GM12873 (cell line): ENCODE data around the gene SLC26A6.

Experiments
- TF ChIP-seq, protein P1 (sequence below): IDR thresholded peaks from 2 replicates; pipeline ENCODE4 v1.5.1; 2012; ENCODE audit warnings: low read depth, mild to moderate bottlenecking, moderate library complexity, low read length, control low read depth; ENCODE audit not compliant: insufficient read depth; ENCODE audit errors: missing control alignments

The SLC26A6 gene

GRCh38 chr3:48680811-48681540 lies 45.7 kb upstream of the SLC26A6 start:
- TF ChIP-seq, protein P1, sequence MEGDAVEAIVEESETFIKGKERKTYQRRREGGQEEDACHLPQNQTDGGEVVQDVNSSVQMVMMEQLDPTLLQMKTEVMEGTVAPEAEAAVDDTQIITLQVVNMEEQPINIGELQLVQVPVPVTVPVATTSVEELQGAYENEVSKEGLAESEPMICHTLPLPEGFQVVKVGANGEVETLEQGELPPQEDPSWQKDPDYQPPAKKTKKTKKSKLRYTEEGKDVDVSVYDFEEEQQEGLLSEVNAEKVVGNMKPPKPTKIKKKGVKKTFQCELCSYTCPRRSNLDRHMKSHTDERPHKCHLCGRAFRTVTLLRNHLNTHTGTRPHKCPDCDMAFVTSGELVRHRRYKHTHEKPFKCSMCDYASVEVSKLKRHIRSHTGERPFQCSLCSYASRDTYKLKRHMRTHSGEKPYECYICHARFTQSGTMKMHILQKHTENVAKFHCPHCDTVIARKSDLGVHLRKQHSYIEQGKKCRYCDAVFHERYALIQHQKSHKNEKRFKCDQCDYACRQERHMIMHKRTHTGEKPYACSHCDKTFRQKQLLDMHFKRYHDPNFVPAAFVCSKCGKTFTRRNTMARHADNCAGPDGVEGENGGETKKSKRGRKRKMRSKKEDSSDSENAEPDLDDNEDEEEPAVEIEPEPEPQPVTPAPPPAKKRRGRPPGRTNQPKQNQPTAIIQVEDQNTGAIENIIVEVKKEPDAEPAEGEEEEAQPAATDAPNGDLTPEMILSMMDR, result no peak

DNA sequence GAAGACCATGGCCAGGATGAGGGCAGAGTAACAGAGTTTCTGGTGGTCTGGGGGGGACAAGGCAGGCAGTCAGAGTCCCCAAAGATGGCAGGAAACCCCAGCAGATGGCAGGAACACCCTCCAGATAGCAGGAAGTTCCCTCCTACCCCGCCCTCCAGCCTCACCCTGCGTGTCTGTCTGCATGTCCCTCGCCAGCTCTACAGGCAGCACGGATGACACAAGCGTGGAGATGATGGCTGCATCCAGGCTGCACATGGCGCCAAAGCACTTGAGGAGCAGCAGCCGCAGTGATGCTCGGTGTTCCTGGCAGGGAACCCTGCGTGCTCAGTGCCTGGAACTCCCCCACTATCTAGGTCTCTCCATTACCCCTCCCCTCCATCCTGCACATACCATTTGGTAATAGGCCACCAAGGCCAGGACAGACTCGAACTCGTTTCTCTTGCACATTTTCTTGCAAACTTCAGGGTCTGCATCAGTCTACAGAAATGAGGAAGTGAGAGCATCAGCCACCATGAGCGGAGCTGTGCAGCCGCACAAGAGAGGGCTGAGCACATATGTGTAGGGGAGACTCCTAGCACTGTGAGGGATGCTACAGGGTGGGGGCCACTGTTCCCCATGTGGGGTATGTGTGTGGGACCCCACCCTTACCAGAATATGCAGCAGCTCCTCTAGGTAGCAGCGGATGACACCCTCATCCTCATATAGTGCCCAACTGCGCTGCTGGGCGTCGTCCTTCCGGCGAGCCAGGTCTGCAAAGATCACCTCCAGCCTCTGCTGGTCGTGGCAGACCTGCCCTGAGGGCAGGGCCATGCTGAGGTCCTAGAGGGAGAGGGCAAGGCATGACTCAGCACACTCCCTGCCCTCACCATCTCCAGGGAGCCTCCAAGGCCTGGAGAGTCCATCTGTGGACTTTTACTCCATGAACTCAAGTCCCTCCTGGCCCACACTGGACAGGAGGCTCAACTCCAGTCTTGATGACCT lies 44.4 kb upstream of the SLC26A6 start:
- TF ChIP-seq, protein P1, result no peak

DNA sequence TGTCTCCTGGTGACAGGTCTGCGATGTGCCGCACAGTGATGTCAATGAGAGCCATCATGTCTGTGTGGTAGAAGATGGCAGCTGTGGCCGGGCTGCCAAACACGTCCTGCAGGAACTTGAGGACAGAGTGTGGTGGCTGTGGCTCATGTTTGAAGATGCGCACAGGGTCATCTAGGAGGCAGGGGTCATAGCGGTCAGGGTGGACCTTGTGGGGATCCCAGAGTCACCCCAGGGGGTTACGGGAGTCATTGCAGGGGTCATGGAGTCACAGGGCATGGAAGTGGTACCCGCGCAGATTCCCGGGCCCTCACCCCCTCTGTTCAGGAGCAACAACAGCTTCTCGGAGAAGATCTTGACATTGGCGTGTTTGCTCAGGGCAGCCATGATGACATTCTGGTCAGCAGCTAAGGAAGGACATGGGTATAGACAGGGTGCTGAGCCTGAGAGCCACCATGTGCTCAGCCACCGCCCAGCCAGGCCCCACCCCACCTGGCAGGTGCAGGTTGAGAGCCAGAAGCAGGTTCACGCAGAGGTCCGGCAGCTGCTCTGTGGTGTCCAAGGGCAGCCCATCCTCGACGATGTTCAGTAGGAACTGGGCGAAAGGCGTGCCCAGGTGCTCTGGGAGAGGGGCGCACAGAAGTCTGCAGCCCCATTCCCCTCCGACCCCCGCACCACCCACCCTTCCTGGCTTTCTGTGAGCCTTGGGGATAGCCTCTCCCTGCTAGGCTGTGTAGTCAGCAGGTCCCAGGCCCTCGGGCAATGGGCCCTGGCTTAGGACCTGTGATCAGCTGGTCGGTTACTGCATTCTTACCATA lies 43.5 kb upstream of the SLC26A6 start:
- TF ChIP-seq, protein P1, result no peak

DNA sequence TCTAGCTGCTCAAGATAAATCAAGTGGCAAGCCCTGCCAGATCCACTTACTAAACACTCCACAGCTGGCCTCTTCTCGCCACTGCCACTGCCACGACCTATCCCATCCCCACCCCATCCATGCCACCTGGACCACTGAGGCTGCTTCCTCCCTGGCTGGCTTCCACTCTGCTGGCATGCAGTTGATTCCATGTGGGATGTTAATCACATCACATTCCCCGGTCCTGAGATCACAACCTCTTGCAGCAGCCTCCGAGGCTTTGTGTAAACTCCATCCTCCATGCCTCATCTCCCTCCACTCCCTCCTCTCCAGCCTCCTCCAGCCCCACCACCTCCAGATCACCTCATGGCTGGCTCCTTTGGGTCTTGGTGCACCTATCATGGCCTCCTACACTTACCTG lies 42.8 kb upstream of the SLC26A6 start:
- TF ChIP-seq, protein P1, result no peak

- TF ChIP-seq, protein P1, result no peak
These were observed 39.2 kb upstream of the SLC26A6 start for GRCh38 chr3:48674505-48674904.

DNA sequence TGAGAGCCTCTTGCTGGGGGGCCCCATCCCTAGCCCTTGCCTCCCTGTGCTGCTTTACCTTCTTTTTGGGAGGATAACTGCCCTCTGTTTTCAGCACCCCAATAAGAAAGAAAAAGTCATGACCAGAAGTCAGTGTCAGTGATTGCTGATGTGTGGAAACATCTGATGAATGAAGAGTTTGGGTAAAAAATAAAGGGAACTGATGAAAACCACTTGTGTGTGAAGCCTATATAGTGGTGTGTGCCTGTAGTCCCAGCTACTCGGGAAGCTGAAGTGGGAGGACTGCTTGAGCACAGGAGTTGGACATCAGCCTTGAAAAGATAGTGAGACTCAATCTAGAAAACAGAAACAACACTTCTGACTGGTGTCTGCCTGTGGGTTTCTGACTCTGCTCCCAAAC lies 37.3 kb upstream of the SLC26A6 start:
- TF ChIP-seq, protein P1, result no peak

GRCh38 chr3:48664929-48665328 lies 29.7 kb upstream of the SLC26A6 start:
- TF ChIP-seq, protein P1, result no peak
